ENCODE measurements around the gene ARHGAP21. TPM values are rescaled to one million over a fixed set of nuclear protein-coding genes. Genes with fewer than 3 reads are reported as not detected.

Gene ARHGAP21
- total and polyA plus RNA-seq, 11 donors, result 20.8 to 71.9 (median 48.4) TPM

GRCh38 chr10:24750695-24751094 is 27.0 kb upstream of the ARHGAP21 start:
- TF ChIP-seq POLR2A (IDR thresholded peaks at IDR 0.05) (no peak), CTCF (IDR thresholded peaks at IDR 0.05) (no peak)
- intact Hi-C loops (cut with DNase I), result no loop called here
- DNase-seq, result no peak
- Histone ChIP-seq H3K4me3 (no peak overlapping the region), H3K9me3 (no peaks in the 10 kb centered on the region), H3K4me1 (no peaks in the 10 kb centered on the region), H3K27ac (no peak overlapping the region), H3K27me3 (no peaks in the 10 kb centered on the region), H3K36me3 (no peaks in the 10 kb centered on the region)
- ATAC-seq, result no peak
- WGBS, 4 donors, result 92 to 97% (median 93%) methylated on average over 2 of the region's 2 CpGs

GRCh38 chr10:24748214-24748613 is 24.5 kb upstream of the ARHGAP21 start:
- H3K27me3 ChIP-seq, result no peaks in the 10 kb centered on the region
- no peak for ATAC-seq
- TF ChIP-seq POLR2A (IDR thresholded peaks at IDR 0.05), result no peak
- H3K27ac ChIP-seq, result no peak overlapping the region
- intact Hi-C loops (cut with DNase I), result no loop called here
- no peak for DNase-seq
- H3K4me3 ChIP-seq, result no peak overlapping the region
- H3K9me3 ChIP-seq, result no peaks in the 10 kb centered on the region
- H3K36me3 ChIP-seq, result no peaks in the 10 kb centered on the region
- H3K4me1 ChIP-seq, result peaks cover 0 to 5% (median 0%) of the 10 kb centered on the region in 12 donors
- 85 to 89% (median 86%) methylated on average over 4 of the region's 4 CpGs for WGBS, 4 donors

GRCh38 chr10:24744946-24745345 is 21.3 kb upstream of the ARHGAP21 start:
- no peak for DNase-seq
- no peak overlapping the region for H3K4me3 ChIP-seq
- no peak overlapping the region for H3K27ac ChIP-seq
- peaks cover 0 to 5% (median 0%) of the 10 kb centered on the region in 12 donors for H3K4me1 ChIP-seq
- TF ChIP-seq CTCF (IDR thresholded peaks at IDR 0.05) (no peak), POLR2A (IDR thresholded peaks at IDR 0.05) (no peak)
- intact Hi-C loops (cut with DNase I), result no loop called here
- ATAC-seq, result no peak
- H3K36me3 ChIP-seq, result no peaks in the 10 kb centered on the region
- WGBS, 4 donors, result 37 to 54% (median 42%) methylated on average over 3 of the region's 3 CpGs
- H3K9me3 ChIP-seq, result peaks cover 0 to 8% (median 0%) of the 10 kb centered on the region in 12 donors
- H3K27me3 ChIP-seq, result no peaks in the 10 kb centered on the region

- no peak for ATAC-seq
- 76 to 100% (median 94%) methylated on average over 1 of the region's 1 CpG for WGBS, 4 donors
- no peak overlapping the region for H3K27ac ChIP-seq
- intact Hi-C loops (cut with DNase I), result no loop called here
- H3K27me3 ChIP-seq, result no peaks in the 10 kb centered on the region
- DNase-seq, result no peak
- H3K4me1 ChIP-seq, result peaks cover 0 to 5% (median 0%) of the 10 kb centered on the region in 12 donors
- TF ChIP-seq POLR2A (IDR thresholded peaks at IDR 0.05), result no peak
- TF ChIP-seq CTCF (IDR thresholded peaks at IDR 0.05), result no peak
- H3K4me3 ChIP-seq, result no peak overlapping the region
- H3K9me3 ChIP-seq, result peaks cover 0 to 8% (median 0%) of the 10 kb centered on the region in 12 donors
- H3K36me3 ChIP-seq, result no peaks in the 10 kb centered on the region
Observed at GRCh38 chr10:24740714-24741113, 17.0 kb upstream of the ARHGAP21 start.

- Histone ChIP-seq H3K27ac (no peak overlapping the region), H3K4me3 (no peak overlapping the region), H3K36me3 (no peaks in the 10 kb centered on the region), H3K9me3 (peaks cover 0 to 8% (median 0%) of the 10 kb centered on the region in 12 donors), H3K4me1 (peaks cover 0 to 3% (median 0%) of the 10 kb centered on the region in 12 donors), H3K27me3 (no peaks in the 10 kb centered on the region)
- DNase-seq (no peak), ATAC-seq (no peak)
- TF ChIP-seq CTCF (IDR thresholded peaks at IDR 0.05) (no peak), POLR2A (IDR thresholded peaks at IDR 0.05) (no peak)
- intact Hi-C loops (cut with DNase I), result no loop called here
Observed at GRCh38 chr10:24737001-24737400, 13.3 kb upstream of the ARHGAP21 start.

Data from heart left ventricle (tissue), 16 donors.